Measurements from ENCODE around the gene PYGB.
"Not testable (repeated sequence)": the region's sequence is repeated elsewhere in the genome, so short reads cannot be mapped to it uniquely, and the experiment has no call there.

Gene PYGB

DNA sequence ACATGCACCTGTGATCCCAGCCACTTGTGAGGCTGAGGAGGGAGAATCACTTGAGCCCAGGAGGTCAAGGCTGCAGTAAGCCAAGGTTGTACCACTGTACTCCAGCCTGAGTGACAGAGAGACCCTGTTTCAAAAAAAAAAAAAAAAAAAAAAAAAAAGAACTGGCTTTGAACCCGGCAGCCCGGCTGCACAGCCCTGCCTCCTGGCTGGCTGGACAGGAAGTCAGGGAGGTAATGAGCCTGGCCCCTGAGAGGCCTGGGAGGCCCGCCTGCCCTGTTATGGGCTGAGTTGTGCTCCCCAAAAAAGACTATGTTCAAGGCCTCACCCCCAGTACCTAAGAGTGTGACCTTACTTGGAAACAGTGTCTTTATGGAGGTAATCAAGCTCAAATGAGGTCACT, 77.2 kb downstream of the PYGB start:
- Histone ChIP-seq H4K20me1 (ENCODE audit: insufficient read depth) (no peaks in the 10 kb centered on the region), H2AFZ (ENCODE audit: low read depth) (no peak overlapping the region), H3K9ac (no peak overlapping the region), H3K27me3 (ENCODE audit: insufficient read depth, low read depth) (no peaks in the 10 kb centered on the region), H3K36me3 (ENCODE audit: insufficient read depth) (no peaks in the 10 kb centered on the region), H3K4me2 (no peak overlapping the region), H3K4me1 (ENCODE audit: low read depth, poor library complexity, severe bottlenecking) (peaks cover 5% of the 10 kb centered on the region), H3K4me3 (IDR thresholded peaks at IDR 0.05; ENCODE audit: insufficient read depth, low read depth, low read length) (no peak overlapping the region), H3K27ac (no peak overlapping the region), H3K79me2 (ENCODE audit: insufficient read depth, low read depth) (peaks cover 6% of the 10 kb centered on the region; the same call in 1 of the 2 replicates)
- TF ChIP-seq, protein P1, sequence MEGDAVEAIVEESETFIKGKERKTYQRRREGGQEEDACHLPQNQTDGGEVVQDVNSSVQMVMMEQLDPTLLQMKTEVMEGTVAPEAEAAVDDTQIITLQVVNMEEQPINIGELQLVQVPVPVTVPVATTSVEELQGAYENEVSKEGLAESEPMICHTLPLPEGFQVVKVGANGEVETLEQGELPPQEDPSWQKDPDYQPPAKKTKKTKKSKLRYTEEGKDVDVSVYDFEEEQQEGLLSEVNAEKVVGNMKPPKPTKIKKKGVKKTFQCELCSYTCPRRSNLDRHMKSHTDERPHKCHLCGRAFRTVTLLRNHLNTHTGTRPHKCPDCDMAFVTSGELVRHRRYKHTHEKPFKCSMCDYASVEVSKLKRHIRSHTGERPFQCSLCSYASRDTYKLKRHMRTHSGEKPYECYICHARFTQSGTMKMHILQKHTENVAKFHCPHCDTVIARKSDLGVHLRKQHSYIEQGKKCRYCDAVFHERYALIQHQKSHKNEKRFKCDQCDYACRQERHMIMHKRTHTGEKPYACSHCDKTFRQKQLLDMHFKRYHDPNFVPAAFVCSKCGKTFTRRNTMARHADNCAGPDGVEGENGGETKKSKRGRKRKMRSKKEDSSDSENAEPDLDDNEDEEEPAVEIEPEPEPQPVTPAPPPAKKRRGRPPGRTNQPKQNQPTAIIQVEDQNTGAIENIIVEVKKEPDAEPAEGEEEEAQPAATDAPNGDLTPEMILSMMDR (conservative IDR thresholded peaks at IDR 0.05; ENCODE audit: low read depth, low read length): no peak

- Histone ChIP-seq H3K4me1 (ENCODE audit: low read depth, poor library complexity, severe bottlenecking) (peaks cover 5% of the 10 kb centered on the region), H3K4me2 (no peak overlapping the region)
Measured at GRCh38 chr20:25325997-25326396, 78.1 kb downstream of the PYGB start.

DNA sequence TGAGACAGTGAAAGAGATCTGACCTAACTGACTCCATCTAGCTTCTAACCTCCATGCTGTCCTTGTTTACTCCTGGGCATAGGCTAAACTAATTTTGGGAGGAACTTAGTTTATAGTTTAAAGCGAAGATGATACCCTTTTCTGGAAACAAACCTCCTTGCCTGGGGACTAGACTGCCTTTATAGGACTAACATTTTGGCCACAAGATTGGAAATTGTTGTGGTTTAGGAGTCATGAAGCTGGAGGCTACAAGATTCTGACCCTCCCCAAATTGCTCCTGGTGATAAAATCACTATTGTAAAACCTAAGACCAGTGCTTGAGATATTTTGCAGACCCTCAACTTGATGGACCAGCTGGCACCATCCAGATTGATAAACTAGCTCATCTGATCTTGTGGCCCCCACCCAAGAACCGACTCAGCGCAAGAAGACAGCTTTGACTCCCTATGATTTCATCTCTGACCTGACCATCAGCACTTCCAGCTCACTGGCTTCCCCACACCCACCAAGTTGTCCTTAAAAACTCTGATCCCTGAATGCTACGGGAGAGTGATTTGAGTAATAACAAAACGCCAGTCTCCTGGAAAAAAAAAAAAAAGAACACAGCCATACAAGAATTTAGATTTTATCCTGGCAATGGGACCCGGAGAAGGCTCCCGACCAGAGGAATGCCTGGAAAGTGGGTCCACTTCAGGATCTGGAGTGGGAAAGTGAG, 79.8 kb downstream of the PYGB start:
- Histone ChIP-seq H3K36me3 (ENCODE audit: insufficient read depth) (no peaks in the 10 kb centered on the region), H3K4me3 (IDR thresholded peaks at IDR 0.05; ENCODE audit: insufficient read depth, low read depth, low read length) (no peak overlapping the region), H3K9ac (no peak overlapping the region), H3K27ac (no peak overlapping the region), H3K79me2 (ENCODE audit: insufficient read depth, low read depth) (peaks cover 6% of the 10 kb centered on the region; the same call in 1 of the 2 replicates), H3K27me3 (ENCODE audit: insufficient read depth, low read depth) (no peaks in the 10 kb centered on the region), H4K20me1 (ENCODE audit: insufficient read depth) (no peaks in the 10 kb centered on the region), H2AFZ (ENCODE audit: low read depth) (no peak overlapping the region), H3K4me1 (ENCODE audit: low read depth, poor library complexity, severe bottlenecking) (peaks cover 5% of the 10 kb centered on the region), H3K4me2 (no peak overlapping the region)
- TF ChIP-seq, protein P1 (conservative IDR thresholded peaks at IDR 0.05; ENCODE audit: low read depth, low read length): no peak

More at GRCh38 chr20:25325997-25326396, 78.1 kb downstream of the PYGB start:
- Histone ChIP-seq H3K27me3 (ENCODE audit: insufficient read depth, low read depth) (no peaks in the 10 kb centered on the region), H3K36me3 (ENCODE audit: insufficient read depth) (no peaks in the 10 kb centered on the region), H3K27ac (no peak overlapping the region), H4K20me1 (ENCODE audit: insufficient read depth) (no peaks in the 10 kb centered on the region), H3K79me2 (ENCODE audit: insufficient read depth, low read depth) (peaks cover 6% of the 10 kb centered on the region; the same call in 1 of the 2 replicates), H3K9ac (no peak overlapping the region), H2AFZ (ENCODE audit: low read depth) (no peak overlapping the region), H3K4me3 (IDR thresholded peaks at IDR 0.05; ENCODE audit: insufficient read depth, low read depth, low read length) (no peak overlapping the region)
- TF ChIP-seq, protein P1 (conservative IDR thresholded peaks at IDR 0.05; ENCODE audit: low read depth, low read length): no peak

DNA sequence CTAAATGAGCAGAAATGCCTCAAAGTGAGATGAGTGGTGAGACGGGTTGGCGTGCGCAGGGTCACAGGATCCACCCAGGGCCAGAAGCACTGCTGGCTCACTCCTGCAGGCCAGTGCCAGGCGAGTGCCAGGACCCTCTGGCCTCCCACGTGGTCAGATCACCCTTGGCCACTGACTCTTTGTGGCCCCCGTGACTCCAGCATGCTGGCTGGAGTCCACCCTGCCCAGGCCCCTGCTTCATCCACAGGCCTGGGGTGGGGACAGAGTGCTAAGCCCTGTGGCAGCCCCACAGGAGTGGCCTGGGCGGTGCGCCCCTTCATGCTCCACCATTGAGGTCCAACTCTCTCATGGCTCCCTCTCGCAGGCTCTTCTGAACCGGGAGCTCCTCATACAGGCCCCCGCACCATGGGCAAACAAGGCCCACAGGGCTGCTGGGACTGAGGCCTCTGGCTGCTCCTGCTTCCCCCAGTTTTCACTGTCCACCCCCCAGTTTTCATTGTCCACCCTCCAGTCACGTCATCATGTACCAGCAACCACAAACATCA, 81.1 kb downstream of the PYGB start:
- TF ChIP-seq, protein P1 (conservative IDR thresholded peaks at IDR 0.05; ENCODE audit: low read depth, low read length): no peak
- no peak overlapping the region for H3K27ac ChIP-seq
- no peak overlapping the region for H3K4me3 ChIP-seq (IDR thresholded peaks at IDR 0.05; ENCODE audit: insufficient read depth, low read depth, low read length)

GRCh38 chr20:25334972-25335371, 87.1 kb downstream of the PYGB start:
- H3K27me3 ChIP-seq (ENCODE audit: insufficient read depth, low read depth); H3K4me3 ChIP-seq (IDR thresholded peaks at IDR 0.05; ENCODE audit: insufficient read depth, low read depth, low read length); H2AFZ ChIP-seq (ENCODE audit: low read depth); H4K20me1 ChIP-seq (ENCODE audit: insufficient read depth); H3K9ac ChIP-seq; H3K4me2 ChIP-seq; H3K36me3 ChIP-seq (ENCODE audit: insufficient read depth); H3K27ac ChIP-seq: not testable (repeated sequence)
- peaks cover 18% of the 10 kb centered on the region; the same call in 1 of the 2 replicates for H3K79me2 ChIP-seq (ENCODE audit: insufficient read depth, low read depth)
- H3K4me1 ChIP-seq (ENCODE audit: low read depth, poor library complexity, severe bottlenecking): peaks cover 16% of the 10 kb centered on the region

More for the DNA sequence above, 81.1 kb downstream of the PYGB start:
- Histone ChIP-seq H3K27me3 (ENCODE audit: insufficient read depth, low read depth) (no peaks in the 10 kb centered on the region), H3K36me3 (ENCODE audit: insufficient read depth) (no peaks in the 10 kb centered on the region), H4K20me1 (ENCODE audit: insufficient read depth) (no peaks in the 10 kb centered on the region), H3K4me2 (no peak overlapping the region), H3K79me2 (ENCODE audit: insufficient read depth, low read depth) (peaks cover 6% of the 10 kb centered on the region; the same call in 1 of the 2 replicates), H3K9ac (no peak overlapping the region), H3K4me1 (ENCODE audit: low read depth, poor library complexity, severe bottlenecking) (peaks cover 5% of the 10 kb centered on the region), H2AFZ (ENCODE audit: low read depth) (no peak overlapping the region)

Measured in KMS-11 (cell line).